ENCODE measurements around the gene SERGEF.

SERGEF gene

DNA sequence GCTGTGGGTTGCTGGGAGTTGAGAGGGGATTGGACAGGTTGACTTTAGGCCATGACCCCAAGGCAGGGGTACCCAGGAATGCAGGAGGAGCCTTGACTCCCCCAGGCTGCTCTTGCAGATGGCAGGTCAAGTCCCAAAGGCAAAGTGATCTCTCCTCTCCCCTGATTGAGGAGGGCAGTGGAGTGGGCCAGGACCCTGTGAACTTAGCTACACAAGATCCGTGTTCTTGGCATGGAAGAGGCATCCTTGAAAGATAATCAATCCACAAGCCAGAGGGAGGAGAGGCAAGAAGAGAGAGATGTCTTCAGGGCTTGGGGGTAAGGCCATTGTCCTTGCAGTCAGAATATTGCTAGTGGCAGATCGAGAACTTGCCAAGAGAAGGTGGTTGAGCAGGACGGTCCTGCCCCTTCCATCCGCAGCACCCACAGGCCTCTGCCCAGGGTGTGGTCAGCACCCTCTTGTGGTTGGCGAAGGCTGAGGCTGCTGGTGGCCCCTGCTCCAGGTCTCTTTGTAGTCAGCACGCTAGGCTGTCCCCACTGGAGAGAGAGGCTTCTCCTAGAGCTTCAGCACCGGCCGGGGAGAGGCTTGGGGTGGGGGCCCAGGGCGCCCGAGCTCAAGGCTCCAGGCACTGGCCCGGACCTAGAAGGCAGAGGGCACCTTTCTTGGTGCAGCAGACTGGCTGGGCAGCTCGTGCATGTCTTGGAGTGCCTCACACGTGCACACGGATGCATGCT, 232.8 kb downstream of the SERGEF start:
- no peak for DNase-seq

GRCh38 chr11:17778956-17779860, 233.6 kb downstream of the SERGEF start:
- no peak for DNase-seq

DNA sequence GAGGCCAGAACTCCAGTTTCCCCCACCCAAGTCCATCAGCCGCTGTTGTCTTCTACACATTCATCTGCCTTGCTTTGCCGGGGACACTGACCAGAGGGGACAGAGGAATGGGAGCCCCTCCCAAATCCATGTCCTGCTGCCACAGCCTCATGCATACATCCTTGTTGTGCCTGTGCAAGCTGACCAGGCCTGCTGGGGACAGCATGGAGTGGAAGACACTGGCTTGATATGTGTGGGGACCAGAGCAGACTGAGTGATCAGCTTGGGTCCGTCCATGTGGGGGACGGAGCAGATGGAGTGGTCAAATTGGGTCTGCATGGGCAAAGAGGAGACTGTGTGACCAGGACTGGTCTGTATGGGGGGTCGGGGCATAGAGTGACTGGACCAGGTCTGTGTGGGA, 234.5 kb downstream of the SERGEF start:
- no peak for DNase-seq

DNA sequence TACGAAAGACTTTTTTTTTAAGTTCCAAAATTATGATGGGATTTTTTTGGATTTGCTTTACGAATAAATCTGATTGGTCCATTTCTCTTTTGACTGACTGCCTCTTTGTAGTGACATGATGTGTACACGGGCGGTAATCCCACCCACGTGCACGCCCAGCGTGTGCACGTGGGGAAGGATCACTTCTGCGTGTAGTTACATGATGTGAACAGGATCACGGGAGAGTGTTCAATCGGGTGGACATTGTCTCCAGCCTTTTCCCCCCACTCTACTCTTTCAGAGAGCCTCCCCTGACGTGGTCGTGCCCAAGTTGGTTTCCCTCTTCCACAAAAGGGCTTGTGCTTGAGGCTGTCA, 235.1 kb downstream of the SERGEF start:
- DNase-seq: no peak

- DNase-seq: no peak
These were observed 235.6 kb downstream of the SERGEF start for GRCh38 chr11:17777086-17777737.

- no peak for DNase-seq
These were observed 236.5 kb downstream of the SERGEF start for GRCh38 chr11:17776212-17776875.

DNA sequence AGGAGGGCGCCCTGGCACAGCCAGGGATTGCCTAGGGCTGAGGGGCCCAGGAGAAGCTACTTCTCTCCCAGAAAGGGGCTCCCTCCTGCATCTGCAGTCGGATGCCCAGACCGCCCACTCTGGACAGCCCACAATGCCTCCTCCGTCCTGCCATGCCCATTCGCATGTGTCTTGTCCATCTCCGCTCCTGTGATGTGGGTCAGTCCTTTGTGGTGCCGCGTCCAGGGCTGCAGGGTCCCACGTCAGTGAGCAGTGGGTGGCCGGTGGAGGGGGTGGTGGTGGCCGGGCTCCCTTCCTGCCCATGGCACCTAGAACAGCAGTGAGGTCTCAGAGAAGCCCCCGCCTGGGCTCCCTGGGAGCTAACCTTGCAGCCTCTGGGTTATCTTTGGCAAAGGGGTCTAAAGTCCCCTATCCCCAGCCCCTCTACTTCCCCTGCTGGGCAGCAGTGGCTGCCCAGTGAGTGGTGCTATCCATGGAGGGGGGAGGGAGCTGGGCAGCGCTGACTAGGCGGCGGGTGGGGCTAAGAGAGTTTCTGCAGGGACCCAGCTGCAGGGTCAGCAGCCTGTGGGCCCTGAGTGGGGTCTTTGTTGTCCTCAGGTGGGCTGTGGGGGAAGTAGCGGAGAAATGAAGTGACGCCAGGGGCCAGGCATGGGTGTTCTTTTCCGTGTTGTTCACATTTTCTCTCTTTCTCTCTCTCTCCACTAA, 237.2 kb downstream of the SERGEF start:
- DNase-seq: no peak

GRCh38 chr11:17775035-17775348, 237.9 kb downstream of the SERGEF start:
- no peak for DNase-seq

DNA sequence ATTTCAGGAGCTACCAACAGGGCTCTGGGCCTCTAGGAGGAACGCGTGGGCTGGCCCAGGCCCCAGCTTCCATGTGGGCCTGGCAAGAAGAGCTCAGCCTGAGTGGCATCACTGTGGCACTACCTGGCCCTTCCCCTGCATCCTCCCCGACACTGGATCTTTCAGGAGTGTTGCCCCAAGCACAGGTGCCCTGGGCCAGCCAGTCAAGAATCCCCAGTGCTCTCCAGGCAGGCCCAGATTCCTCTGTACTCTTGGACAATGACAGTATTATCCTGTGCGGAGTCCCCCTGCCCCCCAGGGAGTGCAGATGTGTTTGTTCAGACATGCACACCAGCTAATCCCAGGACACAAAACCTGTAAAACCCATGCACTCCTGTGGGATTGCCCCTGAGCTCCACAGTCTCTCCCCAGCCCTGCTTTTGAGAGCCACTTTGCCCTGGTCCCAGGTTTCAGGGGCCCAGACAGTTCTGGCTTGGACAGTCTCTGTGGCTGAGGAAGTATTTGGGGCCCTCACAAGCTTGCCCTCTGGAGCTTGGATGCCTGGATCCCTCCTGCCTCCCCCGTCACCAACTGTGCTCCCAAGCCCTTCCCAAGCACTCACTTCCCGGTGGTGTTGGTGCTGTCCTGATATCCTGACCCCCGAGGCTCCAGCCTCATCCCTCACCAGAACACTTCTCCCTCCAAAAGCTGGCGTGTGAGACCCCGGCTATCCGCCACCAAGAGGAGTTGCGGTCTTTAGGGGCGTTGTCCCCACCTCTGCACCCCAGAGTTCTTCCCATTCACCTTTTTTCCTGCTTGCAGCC, 238.4 kb downstream of the SERGEF start:
- DNase-seq: no peak

DNA sequence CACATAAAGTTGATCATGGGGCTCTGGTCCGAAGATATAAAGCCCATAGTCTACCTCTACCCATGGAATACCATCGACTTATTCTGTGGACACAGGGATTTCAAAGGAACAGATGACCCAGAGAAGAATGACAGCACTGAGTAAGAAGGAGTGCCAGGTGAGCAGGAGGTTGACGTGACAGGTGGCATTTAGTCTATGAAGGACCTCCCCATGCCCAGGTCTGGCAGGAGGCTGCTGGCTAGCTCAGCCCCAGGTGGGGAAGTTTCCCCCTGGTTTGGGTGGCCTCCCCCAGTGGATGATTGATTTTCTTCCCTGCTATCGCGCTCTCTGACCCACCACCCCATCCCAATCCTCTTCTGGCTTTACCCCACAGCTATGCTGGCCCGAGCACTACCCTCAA, 239.2 kb downstream of the SERGEF start:
- DNase-seq: no peak

DNA sequence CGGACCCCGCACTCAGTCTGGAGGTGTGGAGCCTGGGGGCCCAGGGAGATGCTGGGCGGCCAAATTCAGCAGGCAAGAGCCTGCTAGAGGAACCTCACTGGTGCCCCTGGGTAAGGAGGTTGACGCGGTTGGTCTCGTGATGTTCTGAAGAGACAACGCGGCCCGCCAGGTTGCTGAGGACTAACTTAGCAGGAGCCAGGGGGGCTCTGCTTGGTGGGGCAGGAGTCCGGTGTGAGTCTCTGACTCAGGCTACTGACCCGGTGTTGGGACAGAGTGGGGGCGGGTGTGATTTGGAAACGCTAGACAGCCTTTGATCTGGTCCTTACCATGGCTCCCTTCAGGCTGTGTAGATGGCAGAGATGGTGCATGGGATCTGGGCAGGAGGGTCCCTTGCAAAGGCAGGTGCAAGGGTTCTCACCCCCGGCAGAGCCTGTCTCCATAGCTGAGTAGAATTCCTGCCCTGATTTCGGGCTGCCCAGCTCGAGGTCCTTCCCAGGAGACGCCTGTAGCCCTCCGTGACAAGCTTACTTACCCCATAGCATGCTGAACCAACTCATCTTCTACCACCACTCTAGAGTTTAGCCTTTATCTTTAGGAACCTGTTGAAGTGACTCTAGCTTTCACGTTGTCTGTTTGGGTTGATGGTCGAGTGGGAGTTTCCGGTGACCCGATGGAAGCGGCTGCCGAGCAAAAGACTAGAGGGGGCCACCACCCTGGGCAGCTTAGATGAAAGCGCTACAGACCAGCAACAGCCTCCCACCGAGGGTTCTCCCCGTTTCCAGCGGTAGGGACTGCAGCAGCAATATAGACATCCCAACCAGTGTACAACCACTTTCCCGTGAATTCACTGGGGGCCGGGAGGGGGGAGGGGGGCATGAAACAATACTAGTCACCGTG, 239.9 kb downstream of the SERGEF start:
- no peak for DNase-seq

- no peak for DNase-seq
These were observed 240.9 kb downstream of the SERGEF start for GRCh38 chr11:17771841-17772401.

GRCh38 chr11:17771415-17771814, 241.4 kb downstream of the SERGEF start:
- DNase-seq: no peak

- no peak for DNase-seq
These were observed 241.9 kb downstream of the SERGEF start for GRCh38 chr11:17770917-17771316.

DNA sequence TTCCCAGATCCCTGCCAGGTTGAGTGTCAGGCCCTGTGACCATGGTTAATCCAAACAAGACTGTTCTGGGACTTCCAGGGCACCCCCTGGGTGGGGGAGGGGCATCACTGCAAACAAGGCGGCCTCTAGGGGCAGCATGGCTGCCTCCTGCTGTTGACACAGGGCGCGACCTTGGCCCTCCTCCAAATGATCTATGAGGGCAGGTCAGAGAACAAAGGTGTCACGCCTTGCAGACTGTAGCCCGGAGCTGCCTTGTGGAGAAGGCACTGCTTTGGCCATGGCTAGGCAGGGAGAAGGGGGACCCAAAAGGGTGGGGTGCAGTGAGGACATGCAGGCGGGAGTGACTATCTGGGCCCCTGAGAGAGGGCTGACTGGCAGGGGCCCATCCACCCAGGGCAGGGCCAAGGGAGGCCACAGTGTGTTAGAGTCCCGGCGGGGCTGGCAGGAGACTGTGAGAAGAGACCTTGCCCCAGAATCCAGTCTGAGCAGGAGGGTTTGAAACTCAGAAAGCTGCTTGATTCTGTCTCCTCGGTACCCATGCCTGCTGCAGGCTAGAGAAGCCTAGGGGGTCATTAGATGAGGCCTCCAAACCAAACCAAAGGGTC, 242.7 kb downstream of the SERGEF start:
- DNase-seq: no peak

DNA sequence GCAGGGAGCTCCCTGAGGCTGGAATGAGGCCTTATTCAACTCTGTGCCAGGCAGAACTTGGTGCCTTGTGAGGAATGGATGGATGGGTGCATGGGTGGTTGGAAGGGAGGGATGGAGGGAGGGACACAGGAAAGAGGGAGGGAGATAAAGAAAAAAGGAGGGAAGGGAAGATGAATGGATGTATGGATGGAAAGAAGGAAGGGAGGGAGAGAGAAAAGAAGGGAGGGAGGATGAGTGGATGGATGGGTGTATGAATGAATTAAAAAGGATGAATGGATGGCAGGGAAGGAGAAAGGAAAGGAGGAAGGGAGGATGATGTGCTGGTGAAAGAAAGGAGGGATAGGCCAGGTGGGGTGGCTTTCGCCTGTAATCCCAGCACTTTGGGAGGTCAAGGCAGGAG, 243.6 kb downstream of the SERGEF start:
- DNase-seq: no peak

GRCh38 chr11:17768547-17768946, 244.3 kb downstream of the SERGEF start:
- DNase-seq: no peak

- DNase-seq: no peak
These were observed 244.9 kb downstream of the SERGEF start for GRCh38 chr11:17767914-17768313.

DNA sequence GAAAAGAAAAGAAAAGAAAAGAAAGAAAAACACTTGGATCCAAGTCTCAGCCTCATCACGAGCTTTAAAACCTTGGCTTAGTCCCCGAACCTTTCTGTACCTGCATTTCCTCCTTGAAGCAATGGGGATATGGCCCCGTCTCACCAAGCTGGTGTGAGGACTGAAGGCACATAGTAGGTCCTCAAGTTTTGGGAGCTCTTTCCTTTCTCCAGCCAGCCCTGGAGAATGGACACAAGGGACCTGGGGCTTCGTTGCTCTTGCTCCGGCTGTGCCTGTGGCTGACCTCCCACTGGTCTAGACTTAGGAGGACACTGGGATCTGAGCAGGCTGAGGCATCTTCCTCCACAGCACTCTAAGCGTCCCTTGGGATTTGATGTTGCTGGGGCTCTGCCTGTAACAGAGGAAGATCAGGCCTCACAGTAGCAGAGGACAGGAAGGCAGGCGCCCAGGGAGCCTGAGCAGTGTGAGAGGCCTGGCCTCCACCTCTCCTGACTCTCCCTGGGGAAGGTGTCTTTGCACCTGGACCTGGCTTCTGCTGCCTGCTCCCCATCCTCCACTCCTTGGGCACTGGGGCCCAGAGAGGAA, 245.5 kb downstream of the SERGEF start:
- DNase-seq: no peak

- no peak for DNase-seq
These were observed 246.3 kb downstream of the SERGEF start for GRCh38 chr11:17766590-17766989.
